ENCODE data around the gene MDFI. TPM values are rescaled to one million over a fixed set of nuclear protein-coding genes. Genes with fewer than 3 reads are reported as not detected.

The MDFI gene
- total RNA-seq, 1 donor from 2014 or later: 36.7 TPM

DNA sequence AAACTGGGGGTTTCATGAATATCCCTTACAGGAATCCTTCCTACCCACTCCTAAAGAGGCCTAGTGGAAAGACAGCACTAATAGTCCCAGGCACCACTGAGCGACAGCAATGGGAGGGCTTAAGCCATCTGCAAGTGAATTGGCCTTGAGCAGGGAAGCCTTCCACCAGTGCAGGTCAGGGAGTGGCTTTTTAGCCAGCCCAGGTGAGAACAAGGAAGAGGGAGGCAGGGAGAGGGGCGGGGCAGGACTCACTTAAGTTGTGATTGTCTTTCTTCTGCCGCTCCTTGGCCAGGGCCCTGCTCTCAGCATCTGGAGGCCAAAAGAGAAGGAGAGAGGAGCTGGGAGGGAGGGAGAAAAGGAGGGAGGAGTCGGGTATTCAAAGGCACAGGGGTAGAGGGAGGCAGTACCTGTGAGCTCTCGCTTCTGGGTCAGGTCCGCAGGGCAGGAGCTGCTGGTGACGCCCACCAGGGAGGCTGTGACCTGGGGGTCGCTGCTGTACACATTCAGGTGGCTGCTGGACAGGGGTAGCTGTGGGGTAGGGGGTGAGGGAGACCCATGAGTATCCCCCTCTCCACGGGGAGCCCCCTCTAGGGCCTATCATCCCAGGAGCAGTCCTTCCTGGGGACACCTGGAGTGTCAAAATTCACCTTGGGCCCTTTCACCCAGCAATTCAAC, 49.4 kb downstream of the MDFI start:
- DNase-seq (ENCODE audit: low spot score): no peak

DNA sequence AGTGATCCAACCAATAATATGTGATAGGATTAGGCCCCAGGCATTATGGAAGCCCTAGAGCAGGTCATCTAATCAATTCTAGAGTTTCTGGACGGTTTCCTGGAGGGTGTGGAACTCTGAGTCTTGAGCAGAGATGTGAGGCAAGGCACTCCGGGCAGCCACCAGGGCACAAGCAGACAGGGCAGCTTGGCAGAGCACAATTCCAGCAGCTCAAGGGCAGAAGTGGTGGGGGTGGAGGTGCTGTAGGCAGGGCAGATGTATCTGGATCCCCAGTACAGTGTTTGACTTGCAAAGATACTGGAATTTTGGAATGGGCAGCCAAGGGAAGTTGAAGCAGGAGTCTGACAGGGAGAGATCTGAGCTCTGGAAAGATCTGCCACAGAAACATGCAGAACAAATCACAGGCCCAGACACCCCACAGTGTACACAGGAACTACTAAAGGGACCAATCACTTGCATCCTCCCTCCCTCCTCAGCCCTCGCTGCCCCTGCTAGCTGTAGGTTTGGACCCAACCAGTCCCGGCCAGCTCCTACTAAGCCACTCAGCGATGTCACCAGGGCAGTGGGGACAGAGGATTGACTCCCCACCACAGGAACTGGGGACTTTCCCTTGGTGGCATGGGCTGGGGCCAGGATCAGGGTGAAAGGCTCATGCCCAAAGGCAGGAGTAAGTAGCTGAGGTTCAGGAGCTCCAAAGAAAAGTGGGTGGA, 50.1 kb downstream of the MDFI start:
- DNase-seq (ENCODE audit: low spot score): no peak

DNA sequence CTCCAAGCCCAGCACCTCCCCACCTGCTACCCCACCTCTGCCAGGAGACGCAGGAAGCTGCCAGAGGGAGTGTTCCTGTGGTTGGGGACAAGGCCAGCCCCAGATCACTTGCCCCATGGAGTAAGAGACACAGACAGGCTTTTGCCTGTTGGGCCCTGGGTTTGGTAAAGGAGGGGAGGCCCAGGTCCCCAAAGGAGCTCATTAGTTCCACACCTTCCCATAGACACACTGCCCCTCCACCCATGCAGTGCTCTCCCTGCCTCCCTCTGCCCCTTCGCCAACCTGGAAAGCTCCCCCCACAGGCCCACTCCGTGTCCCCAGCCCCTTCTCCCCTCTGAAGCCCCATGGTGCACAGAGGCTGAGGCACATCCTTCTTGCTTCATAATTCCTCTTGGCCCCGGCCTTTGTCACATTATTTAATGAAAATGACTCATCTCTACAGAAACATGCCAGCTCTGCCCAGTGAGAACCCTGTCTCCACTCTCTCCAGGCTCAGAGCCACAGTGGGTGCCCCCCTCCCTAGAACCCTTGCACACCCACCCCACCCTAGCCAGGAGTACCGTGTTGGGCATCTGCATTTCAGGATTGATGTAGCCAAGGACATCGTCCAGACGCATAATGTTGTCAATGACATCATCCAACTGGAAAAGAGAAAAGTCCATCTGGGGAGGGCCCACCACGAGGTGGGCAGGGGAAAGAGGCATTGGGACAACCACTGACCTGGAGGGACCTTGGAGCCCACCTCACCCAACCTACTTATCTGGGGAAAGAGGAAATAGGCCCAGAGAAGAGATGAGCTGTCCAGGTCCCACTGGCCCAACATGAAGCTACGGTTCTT, 51.1 kb downstream of the MDFI start:
- no peak for DNase-seq (ENCODE audit: low spot score)

DNA sequence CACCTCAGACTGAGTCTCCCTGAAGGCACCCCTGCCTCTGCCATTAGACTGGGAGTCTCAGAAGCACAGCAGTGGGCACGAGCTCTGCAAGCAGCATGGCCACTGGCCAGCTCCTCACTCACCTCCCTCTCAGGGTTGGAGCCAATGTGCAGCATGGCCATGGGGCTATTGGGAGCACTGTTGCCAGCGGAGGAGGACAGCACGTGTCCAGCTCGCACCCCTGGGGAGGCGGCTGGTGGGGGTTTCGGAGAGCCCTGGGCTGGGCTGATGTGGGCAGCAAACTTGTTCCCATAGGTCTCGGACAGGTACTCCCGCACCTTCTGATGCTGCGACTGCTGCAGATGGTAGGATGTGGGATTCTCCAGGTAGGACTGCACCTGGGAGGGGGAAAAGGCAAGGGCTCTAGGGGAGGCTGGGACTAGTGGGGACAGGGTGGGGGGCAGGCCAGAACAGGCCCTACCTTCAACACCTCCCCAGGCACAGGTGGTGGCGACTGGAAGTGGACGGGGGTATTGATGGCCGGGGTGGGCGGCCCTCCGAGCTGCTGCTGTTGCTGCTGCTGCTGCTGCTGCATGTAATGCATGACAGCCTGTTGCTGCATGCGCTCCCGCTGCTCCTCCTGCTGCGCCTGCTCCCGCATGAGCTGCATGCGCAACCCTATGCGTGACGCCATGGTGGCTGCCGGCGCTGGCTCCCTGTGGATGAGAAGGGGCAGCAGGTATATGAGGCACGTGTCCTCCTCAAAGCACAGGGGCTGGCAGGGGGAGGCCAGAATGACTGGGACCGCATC, 52.5 kb downstream of the MDFI start:
- DNase-seq (ENCODE audit: low spot score): no peak

DNA sequence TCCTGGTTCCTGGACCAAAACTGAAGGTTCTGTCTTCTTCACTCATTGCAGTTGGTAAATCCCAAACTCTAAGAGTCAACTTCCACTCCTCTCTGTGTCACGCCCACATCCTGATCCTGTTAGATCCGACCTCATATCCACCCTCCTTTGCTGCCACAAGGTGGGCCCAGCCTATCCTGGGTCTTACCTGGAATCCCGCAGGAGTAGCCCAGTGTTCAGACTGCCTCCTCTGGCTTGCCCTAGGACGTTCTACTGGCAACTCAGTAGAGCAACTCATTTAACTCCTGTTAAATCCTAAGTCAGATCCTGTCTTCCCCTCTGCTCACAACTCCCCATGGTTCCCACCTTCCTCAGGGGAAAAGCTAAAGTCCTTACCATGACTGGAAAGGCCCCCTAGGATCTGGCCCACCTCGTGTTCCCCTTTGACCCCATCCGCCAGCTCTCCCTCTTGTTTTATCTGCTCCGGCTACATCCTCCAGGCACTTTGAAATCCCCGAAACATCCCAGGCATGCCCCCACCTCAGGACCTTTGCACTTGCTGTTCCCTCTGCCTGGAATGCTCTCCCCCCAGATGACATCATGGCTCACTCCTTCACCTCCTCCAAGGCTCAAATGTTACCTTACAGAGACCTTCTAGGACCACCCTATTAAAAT, 53.3 kb downstream of the MDFI start:
- no peak for DNase-seq (ENCODE audit: low spot score)

DNA sequence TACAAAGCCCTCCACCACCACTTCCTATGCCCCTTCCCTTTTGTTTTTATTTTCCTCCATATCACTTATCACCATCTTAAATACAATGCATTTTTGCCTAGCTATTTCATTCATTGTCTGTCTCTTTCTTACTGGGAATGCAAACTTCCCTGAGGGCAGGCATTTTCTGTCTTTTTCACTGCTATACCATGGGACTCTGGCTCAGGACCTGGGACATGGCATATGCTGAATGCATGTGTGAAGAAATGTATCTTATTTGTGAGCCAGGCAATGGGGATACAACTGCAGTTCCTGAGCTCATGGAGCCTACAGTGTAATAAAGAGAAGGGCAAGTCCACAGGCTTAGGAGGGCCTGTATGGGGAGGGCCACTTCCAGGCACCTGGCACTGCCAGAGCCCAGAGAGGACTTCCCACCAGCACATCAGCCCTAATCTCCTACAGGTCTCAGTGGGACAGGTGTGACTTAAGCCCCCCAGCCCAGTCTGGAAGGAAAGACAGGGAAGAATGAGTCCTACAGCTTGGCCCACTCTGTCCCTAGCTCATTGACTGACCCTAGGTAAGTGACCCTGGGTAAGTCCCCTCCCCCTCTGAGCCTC, 53.9 kb downstream of the MDFI start:
- DNase-seq (ENCODE audit: low spot score): no peak

DNA sequence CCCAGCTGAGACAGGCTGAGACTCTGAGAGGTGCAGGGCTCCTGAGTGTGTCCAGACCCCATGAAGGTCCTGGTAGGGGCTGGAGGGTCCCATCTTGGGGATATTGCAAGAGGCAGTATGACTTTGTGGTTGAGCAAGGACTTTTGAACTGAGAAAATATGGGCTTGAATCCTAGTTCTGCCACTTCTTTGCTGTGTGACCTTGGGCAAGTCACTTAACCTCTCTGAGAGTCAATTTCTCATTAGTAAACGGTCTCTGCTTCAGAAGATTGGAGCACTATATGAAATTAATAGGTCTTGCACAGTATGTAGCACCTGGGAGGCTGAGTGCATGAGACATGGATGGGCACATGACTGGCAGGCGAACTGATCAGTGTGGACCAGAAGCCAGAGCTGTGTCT, 54.5 kb downstream of the MDFI start:
- no peak for DNase-seq (ENCODE audit: low spot score)

DNA sequence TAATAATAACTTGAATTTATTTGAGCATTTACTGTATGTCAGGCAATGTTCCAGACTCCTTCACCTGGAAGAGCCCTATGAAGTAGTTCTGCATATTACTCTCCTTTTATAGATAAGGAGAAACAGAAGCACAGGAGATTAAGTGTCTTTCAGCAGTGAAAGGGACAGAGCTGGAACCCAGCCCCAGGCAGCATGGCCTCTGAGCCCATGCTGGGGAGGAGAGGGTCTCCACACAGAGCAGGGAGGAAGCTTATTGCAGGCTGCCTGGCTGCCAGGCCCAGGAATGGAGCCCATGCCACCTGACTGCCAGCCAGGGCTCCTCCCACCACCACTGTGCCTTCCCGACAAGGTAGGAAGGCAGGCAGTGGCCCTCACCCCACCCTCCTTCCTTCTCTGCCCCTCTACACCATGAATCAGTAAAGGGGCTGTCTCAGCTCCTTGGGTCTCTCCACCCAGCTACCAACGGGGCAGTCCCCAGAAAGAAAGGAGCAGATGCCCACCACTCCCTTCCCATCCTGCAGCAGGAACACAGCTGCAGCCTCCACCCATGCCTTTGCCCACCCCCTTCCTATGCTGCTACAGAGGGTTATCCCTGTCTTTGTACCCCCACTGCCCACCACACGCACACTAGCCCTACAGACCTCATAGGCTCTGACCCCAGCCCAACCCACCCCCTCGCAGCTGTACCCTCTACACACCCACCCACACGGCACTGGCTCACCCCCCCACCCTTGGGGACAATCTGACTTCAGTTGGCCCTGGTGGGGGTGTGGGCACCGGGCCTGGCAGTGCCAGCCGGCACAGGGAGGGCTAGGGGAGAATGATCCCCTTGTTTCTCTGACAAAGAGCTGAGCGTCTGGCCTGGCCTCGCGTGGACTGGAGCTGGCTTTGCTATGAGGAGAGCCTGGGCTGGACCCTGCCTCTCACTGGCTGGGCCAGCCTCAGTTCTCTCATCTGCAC, 55.3 kb downstream of the MDFI start:
- no peak for DNase-seq (ENCODE audit: low spot score)

DNA sequence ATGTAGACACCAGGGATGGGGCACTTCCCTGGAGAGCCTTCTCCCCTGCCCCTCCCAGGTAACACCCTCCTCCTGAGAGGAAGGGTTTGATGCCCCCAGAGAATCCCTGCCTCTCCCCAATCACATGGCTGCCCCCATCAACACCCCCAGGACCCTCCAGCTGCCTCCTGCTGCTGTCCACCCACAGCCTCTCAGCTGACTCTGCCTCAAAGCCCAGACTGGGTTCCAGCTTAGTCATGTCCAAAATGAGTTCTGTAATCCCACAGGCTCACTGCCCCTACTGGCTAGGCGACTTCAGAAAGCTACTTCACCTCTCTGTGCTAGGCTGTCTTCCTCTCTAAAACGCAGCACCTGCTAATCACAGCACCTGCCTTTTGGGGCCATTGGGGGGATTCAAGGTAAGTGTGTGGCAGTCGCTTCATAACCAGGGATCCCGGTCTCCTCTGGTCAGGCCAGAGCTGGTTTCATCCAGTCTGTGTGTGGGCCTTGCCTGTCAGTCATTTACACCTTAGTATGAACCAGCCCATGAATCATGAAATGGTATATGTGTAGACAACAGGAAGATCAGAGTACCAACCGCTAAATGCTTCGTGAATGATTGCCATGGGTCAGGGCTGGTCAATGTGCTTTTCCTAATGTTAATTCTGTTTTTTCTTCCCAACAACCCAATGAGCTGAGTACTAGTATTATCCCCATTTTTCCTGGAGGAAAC, 56.7 kb downstream of the MDFI start:
- no peak for DNase-seq (ENCODE audit: low spot score)

DNA sequence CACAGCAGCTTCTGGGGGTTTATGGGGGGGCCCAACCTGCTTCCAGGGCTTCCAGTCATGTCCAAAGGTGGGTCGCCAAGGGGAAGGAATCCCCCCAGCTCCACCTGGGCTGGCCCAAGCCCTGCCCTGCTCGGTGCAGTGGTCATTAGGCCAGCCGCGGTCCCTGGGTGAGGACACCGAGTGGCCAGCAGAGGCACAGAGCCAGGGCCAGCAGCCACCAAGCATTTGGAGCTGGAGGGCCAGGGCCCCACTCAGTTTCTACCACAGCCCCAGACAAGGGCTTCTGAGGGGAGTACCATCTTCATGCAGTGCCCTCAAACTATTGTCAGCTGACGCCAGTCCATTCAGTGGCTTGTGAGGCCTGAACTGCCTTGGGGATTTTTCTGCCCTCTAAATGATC, 57.6 kb downstream of the MDFI start:
- DNase-seq (ENCODE audit: low spot score): no peak

DNA sequence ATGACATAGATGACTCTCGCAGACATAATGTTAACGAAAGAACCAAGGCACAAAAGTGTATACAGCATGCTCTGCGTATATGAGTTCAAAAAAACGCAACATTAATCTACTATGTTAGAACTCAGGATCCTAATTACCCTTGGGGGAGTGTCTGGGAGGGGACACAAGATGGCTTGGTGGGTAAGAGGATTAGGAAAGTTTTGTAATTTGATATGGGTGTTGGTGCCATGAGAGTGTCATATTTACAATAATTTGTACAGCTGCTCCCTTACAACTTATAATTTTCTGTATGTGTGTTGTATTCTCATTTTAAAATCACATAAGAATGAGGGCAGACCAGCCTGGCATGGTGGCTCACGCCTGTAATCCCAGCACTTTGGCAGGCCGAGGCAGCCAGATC, 58.5 kb downstream of the MDFI start:
- no peak for DNase-seq (ENCODE audit: low spot score)

DNA sequence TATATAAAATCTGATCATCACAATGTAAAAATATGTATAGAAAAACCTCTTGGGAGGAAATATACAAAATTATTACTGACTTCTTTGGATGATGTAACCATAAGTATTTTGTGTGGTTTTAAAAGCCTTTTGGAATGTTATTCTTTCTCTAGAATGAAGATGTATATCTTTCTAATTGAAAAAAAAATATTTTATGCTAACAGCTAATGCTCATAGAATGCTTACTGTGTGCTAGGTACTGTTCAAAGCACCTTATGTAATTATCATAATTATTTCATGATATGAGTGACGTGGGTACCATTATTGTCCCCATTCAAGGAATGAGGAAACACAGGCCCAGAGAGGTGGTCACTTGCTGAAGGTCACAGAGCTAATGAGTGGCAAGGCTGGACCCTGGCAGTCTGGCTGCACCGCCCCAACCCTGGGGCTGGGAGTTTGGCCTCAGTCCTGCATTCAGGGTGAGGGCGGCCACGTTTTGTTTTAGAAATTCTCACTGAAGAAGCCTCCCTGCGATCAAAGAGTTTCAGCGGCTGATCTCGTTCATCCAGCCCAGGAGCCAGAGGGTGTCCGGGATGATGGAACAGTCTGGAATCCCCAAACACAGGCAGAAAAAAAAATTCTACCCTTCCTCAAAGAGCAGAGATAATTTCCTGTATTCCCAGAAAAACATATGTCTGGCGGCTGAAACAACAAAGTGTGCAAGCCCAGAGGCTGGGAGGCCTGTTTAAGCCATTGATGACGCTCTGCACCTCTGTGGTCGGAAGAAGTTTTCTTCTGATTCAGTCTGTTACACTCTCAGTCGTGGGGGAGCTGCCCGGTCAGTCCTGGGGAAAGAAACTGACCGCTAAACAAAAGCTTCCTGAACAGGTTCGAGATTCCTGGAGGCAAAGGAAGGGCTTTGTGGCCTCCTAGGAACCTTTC, 59.9 kb downstream of the MDFI start:
- no peak for DNase-seq (ENCODE audit: low spot score)

DNA sequence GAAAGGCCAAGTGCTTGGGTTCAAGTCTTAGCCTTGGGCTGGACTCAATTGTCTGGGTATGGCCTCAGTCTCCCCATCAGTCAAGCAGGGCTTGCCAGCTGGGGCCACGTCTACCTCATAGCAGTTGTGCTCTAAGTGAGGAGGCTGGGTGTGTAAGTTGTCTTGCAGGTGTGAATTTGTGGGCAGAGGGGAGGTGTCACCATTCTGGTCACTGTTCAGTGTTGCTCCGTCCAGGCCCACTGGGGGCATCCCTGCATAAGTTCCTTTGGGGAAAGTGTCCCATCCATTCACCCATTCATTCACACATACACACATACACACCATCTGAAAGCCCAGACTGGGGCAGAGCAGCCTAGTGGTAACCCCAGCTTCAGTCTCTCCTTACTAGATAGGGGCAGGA, 60.8 kb downstream of the MDFI start:
- DNase-seq (ENCODE audit: low spot score): no peak

DNA sequence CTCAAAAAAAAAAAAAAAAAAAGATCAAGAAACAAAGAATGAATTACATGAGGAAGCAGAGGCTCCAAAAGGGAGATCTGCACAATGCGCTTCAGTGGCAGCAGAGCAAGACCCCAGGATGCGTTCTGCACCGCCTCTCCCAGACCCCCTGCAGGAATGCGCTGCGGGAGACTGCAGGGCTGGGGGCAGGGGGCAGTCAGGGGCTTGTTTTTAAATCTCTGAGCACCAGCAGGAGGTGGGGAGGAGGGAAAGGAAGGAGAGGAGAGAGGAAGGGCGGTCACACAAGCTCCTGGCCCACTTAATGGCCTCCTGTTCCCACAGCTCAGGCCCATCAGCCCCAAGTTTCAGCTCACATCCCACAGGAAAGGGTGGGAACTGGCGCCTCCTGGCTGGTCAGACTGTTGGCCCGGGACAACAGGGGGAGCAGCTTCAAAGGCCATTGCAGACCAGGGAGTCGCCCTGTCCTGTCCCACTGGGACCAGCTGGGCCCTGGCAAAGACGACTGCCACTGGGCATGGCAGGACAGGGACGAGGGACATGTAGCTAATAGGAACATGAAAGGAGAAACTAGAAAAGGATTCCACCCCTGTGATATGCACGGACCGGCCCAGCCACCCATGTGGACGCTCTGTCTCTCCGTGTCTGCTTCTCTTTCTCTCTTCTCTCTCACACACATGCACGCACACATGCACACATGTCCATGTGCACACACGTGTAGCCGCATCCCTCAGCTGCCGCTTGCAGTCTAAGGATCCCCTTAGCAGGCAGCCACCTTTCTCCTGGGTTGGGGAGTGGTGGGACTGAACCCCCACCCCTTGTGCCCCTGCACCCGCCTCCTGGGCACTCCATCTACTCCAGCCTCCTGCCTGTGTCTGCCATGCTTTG, 62.4 kb downstream of the MDFI start:
- DNase-seq (ENCODE audit: low spot score): no peak

DNA sequence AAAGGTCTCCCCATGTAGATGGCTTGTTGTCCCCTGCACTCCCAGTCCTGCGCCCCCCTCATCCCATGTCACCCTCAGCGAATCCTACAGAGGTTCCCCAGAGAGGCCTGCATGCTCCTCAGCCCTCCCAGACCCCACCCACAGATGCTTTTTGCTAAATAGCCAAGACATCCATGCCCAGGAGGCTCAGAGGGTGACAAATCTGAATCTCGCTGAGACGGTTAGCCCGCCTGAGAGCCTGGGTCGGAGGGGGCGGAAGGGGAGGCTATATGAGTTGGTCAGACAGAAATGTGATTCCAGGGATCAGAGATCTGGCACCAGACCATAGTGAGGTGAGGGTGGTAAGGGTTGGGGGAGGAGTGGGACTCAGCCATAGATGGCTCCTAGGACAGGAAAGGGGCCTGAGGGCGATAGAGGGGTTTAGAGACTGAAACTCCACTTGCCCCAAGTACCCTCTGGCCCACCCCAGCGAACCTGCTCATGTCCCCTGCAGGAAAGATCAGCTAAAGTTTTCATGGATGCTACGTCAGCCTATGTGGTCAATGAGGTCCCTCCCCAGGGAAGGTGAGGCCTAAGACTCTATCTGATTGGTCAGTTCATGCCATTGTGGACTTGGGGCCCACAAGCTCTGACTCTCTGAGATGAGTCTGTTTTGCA, 63.9 kb downstream of the MDFI start:
- no peak for DNase-seq (ENCODE audit: low spot score)

DNA sequence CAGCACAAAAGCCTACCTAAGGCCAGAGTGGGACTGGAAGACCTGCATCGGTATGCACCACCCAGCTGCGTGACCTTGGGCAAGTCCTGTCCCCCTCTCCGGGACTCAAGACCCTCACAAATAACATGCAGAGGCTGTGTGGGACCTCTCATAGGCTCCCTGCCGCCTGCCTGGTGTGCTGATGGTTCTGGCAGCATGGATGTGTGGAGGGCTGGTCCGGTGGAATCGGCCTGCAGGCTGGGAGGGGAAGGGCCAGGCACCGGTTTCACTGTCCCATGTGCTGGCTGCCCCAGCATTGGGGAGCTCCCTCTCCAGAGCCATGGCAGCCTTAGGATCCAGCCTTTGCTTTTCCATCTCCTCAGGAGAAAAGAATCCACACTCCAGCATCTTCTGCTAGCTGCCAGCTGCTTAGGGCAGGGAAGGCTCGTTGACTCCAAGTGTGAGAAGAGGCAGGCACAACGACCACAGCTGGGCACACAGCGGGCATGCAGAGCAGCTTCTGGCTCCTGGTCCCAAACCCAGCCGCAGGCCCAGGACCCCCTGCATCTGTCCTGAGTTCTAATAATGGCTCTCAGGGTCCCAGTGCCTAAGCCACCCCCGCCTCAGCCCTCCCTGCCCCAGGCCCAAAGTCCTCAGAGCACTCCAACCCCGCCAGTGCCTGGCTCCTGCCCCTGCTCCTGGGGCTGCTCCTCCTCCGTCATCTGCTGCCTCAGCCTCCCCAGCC, 64.7 kb downstream of the MDFI start:
- DNase-seq (ENCODE audit: low spot score): no peak

Measured in ureter (tissue), 1 donor.